HG02852 (cell line): ENCODE measurements around the gene RAC2.

Source experiments
- ATAC-seq: cut with Tn5 transposase; IDR thresholded peaks from one replicate; pipeline ENCODE4 v1.9.1; 2021; ENCODE audit warnings: mild to moderate bottlenecking, moderate library complexity; ENCODE audit not compliant: unreplicated experiment

Gene RAC2

GRCh38 chr22:37276776-37277175, 32.7 kb upstream of the RAC2 start:
- ATAC-seq, result no peak

DNA sequence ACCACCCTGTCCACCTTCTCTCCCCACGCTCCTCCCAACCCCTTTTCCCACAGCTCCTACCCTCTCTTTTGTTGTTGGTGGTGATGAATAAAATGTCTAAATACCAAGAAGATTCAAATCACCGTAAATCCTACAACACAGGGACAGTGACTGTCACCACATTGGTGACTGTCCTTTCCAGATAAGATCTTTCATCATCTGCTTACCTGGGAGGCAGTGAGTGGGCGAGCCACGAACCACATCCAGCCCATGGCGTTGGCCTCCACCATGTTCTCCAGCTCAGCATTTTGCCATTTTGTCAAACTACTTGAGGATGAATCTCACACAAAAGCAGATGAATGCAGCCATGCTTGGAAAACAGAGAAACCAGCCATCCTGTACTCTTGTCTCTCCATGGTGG, 31.6 kb upstream of the RAC2 start:
- no peak for ATAC-seq

DNA sequence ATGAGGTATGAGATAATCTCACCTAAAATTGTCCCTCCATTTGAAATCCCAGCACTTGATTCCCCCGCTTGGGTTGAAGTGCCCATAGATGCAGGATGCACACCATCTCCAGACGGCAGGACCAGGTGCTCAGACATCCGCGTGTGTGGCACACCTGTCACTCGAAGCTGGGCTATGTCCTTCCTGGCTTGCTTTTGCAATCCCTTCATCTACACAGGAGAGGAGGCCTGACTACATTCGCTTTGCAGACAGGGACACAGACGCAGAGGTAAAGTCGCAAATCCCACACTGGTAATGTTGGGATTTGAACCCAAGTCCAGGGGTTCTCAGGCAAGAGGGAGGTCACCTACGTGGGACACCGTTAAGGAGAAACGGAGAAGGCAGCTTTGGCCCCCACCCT, 31.1 kb upstream of the RAC2 start:
- no peak for ATAC-seq

GRCh38 chr22:37274380-37274862, 30.4 kb upstream of the RAC2 start:
- ATAC-seq, result no peak

GRCh38 chr22:37273846-37274225, 29.8 kb upstream of the RAC2 start:
- no peak for ATAC-seq

- no peak for ATAC-seq
Observed at GRCh38 chr22:37273126-37273845, 29.2 kb upstream of the RAC2 start.

- ATAC-seq, result no peak
Observed at GRCh38 chr22:37270928-37271650, 27.0 kb upstream of the RAC2 start.

DNA sequence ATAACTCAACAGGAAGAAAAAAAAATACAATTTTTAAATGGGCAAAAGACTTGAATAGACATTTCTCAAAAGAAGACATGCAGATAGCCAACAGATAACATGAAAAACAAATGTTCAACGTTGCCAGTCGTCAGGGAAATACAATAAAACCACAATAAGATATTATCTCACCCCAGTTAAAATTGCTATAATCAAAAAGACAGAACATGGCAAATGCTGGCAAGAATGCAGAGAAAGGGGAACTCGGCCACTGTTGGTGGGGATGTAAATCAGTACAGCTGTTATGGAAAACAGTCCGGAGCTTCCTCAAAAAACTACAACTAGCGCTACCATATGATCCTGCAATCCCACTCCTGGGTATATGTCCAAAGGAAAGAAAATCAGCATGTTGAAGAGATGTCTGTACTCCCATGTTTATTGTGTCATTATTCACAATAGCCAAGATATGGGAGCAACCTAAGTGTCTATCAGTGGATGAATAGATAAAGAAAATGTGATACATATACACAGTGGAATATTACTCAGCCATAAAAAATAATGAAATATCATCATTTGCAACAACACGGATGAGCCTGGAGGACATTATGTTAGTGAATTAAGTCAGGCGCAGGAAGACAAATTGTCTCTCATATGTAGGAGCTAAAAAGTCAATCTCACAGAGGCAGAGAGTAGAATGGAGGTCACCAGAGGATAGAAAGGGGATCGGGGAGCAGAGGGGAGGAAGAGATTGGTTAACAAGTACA, 26.0 kb upstream of the RAC2 start:
- no peak for ATAC-seq

GRCh38 chr22:37267661-37268413, 23.8 kb upstream of the RAC2 start:
- ATAC-seq, result no peak

DNA sequence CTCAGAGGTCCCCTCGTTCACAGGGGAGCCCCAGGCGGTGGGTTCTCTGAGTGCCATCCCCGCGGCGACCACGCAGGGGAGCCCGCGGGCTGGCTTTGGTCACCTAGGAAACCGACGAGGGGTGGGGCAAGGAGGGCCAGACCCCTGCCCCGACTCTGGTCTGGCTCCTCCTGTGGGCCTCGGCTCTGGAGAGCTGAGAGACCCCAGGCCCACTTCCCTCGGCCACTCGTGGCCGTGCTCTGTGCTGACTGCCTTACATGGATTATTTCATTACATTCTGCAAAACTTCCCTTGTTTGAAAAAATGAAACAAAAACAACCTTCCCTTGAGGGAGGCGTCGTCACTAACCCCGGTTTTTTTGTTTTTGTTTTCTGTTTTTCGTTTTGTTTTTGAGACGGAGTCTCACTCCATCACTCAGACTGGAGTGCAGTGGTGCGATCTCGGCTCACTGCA, 23.1 kb upstream of the RAC2 start:
- ATAC-seq, result peak; percentile 62

GRCh38 chr22:37266581-37267134, 22.6 kb upstream of the RAC2 start:
- no peak for ATAC-seq

DNA sequence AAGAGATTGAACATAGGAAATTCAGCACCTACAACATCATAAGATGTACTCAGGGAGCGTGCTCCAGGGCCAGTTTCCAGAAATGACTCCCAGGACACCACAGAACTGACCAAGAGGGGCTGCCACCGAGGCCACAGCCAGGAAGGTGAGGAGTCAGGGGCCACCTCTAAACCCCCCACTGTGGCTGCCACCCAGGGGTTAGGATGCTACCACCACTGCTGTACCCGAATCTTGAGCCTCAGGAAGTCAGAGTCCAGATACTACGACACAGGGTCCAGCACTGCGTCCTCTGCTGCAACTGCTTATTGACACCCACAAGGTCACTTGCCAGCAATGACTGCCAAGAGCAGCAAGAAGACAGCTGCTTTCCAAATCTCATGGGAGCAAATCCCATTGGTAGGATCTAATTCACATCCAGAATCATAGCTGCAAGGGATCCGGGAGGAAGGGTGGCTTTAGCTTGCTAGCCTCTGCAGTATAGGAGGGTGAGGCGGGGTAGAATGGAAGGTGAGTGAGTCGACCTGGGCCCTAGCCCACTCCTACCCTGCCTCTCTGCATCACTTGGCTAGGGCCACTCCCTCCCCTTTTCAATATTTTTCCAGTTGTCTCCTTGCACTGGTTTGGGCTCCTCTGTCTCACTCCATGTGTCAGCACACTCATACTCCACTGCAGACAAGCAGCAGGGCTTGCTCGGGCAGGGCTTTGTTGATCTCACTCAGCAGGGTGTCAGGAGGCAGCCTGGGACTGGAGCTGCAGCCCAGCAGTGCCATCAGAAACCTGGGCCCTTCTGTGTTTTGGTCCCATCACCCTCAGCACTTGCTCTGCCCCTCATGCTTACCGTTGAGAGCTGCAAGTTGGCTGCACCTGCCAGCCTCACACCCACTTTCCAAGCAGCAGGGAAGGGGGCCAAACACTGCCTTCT, 20.2 kb upstream of the RAC2 start:
- ATAC-seq, result no peak

GRCh38 chr22:37262346-37262745, 18.3 kb upstream of the RAC2 start:
- no peak for ATAC-seq

DNA sequence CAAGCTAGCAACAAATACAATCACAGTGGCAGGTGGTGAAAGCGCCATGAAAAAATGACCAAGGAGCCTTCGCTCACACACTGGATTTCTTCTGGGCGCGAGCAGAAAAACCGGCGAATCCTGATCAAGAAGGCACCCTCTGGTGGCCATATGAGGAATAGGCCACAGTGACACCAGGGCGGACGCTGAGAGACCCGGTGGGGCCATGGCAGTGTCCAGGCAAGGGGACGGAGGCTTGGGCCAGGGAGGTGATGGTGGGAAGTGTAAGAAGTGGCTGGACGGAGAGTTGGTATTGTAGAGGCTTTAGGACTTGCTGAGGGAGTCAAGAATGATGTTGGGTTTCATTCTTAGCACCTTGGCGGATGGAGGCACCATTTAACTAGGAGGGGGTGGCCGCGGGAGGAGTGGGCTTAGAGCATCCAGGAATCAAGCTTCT, 16.9 kb upstream of the RAC2 start:
- no peak for ATAC-seq

DNA sequence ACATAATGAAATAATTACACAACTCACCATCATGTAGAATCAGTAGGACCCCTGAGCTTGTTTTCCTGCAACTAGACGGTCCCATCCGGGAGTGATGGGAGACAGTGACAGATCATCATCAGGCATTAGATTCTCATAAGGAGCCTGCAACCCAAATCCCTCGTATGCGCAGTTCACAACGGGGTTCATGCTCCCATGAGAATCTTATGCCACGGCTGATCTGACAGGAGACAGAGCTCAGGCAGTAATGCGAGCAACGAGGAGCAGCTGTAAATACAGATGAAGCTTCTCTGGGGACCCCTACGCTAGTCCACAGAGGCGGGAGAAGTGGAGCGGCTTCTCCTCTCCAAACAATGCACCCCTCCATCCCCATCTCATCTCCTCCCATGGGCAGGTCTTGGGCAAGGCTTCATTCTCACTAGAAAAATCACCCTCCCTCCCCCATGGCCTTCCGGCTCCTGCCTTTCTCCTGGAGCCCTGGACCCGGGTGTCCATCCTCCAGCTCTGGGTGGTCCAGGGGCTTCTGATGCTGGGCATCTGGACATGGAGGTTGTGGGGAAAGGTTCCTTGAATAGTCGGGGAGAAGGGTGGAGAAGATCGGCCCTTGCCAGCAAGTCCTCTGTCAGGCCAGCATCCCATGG, 16.2 kb upstream of the RAC2 start:
- ATAC-seq, result no peak

- no peak for ATAC-seq
Observed at GRCh38 chr22:37259540-37260029, 15.5 kb upstream of the RAC2 start.

DNA sequence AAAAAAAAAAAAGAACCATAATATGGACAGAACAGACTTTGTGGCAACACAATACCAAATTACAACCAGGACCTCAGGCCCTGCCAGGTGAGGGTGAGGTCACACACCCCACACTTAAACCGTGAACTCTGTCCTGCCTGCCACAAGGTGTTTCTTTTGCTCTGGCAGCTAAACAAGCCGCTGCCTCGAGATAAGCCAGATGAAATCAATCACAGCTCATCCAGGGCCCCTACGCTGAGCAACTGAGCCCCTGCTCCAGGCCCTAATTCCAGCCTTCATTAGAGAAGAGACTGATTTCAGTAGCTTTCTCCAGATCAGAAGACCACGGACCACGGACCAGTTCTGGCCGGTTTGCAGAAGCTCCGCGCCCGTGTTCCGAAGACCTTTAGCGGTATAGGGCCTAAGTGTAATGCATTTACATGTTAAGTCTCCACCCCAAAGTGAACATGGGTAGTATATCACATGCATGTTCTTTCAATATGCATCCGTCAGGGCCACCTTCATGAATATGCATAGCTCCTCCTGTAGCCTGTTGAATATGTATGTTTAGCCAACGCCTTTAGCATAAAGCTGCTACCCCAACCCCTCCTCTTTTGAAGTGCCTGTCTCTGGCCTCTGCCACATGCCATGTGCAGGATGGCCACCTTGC, 14.8 kb upstream of the RAC2 start:
- ATAC-seq, result no peak

- no peak for ATAC-seq
Observed at GRCh38 chr22:37258005-37258752, 14.1 kb upstream of the RAC2 start.
